ENCODE data around the gene MRPS12. TPM values are rescaled to one million over a fixed set of nuclear protein-coding genes. Genes with fewer than 3 reads are reported as not detected.
"Not testable (repeated sequence)": the region's sequence is repeated elsewhere in the genome, so short reads cannot be mapped to it uniquely, and the experiment has no call there.

Gene MRPS12
- total RNA-seq, 2 experiments from 2014 or later, result 36.7 to 47.5 TPM

- no peak for DNase-seq
- no peaks in the 10 kb centered on the region for H3K9me3 Mint-ChIP-seq
- ATAC-seq (ENCODE audit: low read depth), result peak; percentile 51
- H3K36me3 Mint-ChIP-seq, result no peaks in the 10 kb centered on the region
- no peak overlapping the region for H3K27ac Mint-ChIP-seq
- peaks cover 39% of the 10 kb centered on the region for H3K27me3 Mint-ChIP-seq
- POLR2A ChIA-PET, result interaction anchor here (0.6 kb wide), 1 partner anchor 10 kb away, joined by 4 read pairs; no protein-coding TSS in a partner anchor
- H3K4me3 Mint-ChIP-seq, result peak overlapping the region; percentile 12
- peaks cover 9% of the 10 kb centered on the region for H3K4me1 Mint-ChIP-seq
These were observed 21.8 kb downstream of the MRPS12 start for GRCh38 chr19:38952395-38953165.

DNA sequence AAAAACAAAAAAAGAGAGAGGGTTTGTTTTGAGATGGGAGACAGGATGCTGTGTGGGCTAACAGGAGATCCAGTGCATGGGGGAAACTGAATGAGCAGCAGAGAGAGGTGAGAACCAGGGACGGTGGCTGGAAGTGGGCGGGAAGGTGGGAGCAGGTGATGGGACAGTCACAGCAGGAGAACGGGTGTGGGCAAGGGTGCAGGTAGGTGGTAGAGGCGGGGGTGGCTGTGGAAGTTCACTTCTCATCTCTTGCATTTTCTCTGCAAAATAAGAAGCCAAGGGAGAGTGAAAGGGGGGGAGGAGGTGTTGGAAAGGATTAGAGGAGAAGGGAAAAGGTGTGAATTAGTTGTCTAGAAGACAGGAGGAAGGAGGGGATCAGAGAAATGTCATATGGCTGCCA, 22.9 kb downstream of the MRPS12 start:
- POLR2A ChIA-PET, result interaction anchor here (0.6 kb wide), 2 partner anchors 319 to 551 kb away, joined by 3 read pairs; no protein-coding TSS in a partner anchor

DNA sequence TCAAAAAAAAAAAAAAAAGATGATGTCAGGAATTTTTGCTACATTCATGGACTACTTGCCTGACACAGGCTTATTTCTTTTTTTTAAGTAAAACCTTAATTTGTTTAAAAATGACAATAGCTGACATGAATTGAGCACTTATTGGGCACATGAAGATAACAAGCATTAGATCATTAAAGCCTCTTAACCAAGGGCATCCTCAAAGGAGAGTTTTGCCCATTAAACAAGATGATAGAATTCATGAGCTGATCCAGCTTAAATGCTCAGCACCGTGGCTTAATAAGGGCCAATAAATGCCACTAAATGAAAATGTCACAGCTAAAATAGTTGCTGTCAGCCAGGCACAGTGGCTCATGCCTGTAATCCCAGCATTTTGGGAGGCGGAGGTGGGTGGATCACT, 25.5 kb downstream of the MRPS12 start:
- Mint-ChIP-seq H3K4me1 (peaks cover 3% of the 10 kb centered on the region), H3K27ac (no peak overlapping the region), H3K9me3 (no peaks in the 10 kb centered on the region), H3K27me3 (peaks cover 21% of the 10 kb centered on the region), H3K36me3 (no peaks in the 10 kb centered on the region), H3K4me3 (no peak overlapping the region)
- ATAC-seq (ENCODE audit: low read depth) (no peak), DNase-seq (no peak)
- POLR2A ChIA-PET, result no interaction called here

More for the DNA sequence above, 22.9 kb downstream of the MRPS12 start:
- peaks cover 9% of the 10 kb centered on the region for H3K4me1 Mint-ChIP-seq
- ATAC-seq (ENCODE audit: low read depth) (no peak), DNase-seq (no peak)
- no peak overlapping the region for H3K4me3 Mint-ChIP-seq
- no peaks in the 10 kb centered on the region for H3K36me3 Mint-ChIP-seq
- H3K9me3 Mint-ChIP-seq, result no peaks in the 10 kb centered on the region
- H3K27me3 Mint-ChIP-seq, result peaks cover 39% of the 10 kb centered on the region
- H3K27ac Mint-ChIP-seq, result no peak overlapping the region

GRCh38 chr19:38958301-38958700, 27.6 kb downstream of the MRPS12 start:
- POLR2A ChIA-PET, result interaction anchor here (0.7 kb wide), 2 partner anchors 292 to 664 kb away, joined by 4 to 5 read pairs; no protein-coding TSS in a partner anchor

GRCh38 chr19:38959618-38960017, 28.9 kb downstream of the MRPS12 start:
- Mint-ChIP-seq H3K27ac (no peak overlapping the region), H3K27me3 (peaks cover 9% of the 10 kb centered on the region), H3K36me3 (no peaks in the 10 kb centered on the region), H3K4me3 (no peak overlapping the region), H3K9me3 (no peaks in the 10 kb centered on the region), H3K4me1 (peaks cover 3% of the 10 kb centered on the region)
- POLR2A ChIA-PET, result interaction anchor here (1.2 kb wide), 1 partner anchor 24 kb away, joined by 4 read pairs; no protein-coding TSS in a partner anchor
- ATAC-seq (ENCODE audit: low read depth) (no peak), DNase-seq (no peak)

More at GRCh38 chr19:38958301-38958700, 27.6 kb downstream of the MRPS12 start:
- H3K27ac Mint-ChIP-seq, result no peak overlapping the region
- ATAC-seq (ENCODE audit: low read depth), result no peak
- no peaks in the 10 kb centered on the region for H3K36me3 Mint-ChIP-seq
- H3K27me3 Mint-ChIP-seq, result peaks cover 16% of the 10 kb centered on the region
- H3K4me1 Mint-ChIP-seq, result peaks cover 3% of the 10 kb centered on the region
- no peaks in the 10 kb centered on the region for H3K9me3 Mint-ChIP-seq
- H3K4me3 Mint-ChIP-seq, result no peak overlapping the region
- DNase-seq, result no peak

GRCh38 chr19:38964738-38965137, 34.0 kb downstream of the MRPS12 start:
- Mint-ChIP-seq H3K36me3 (no peaks in the 10 kb centered on the region), H3K27ac (no peak overlapping the region), H3K4me3 (no peak overlapping the region), H3K27me3 (peaks cover 16% of the 10 kb centered on the region), H3K9me3 (no peaks in the 10 kb centered on the region), H3K4me1 (peaks cover 3% of the 10 kb centered on the region)
- ATAC-seq (ENCODE audit: low read depth) (no peak), DNase-seq (no peak)
- POLR2A ChIA-PET, result no interaction called here

DNA sequence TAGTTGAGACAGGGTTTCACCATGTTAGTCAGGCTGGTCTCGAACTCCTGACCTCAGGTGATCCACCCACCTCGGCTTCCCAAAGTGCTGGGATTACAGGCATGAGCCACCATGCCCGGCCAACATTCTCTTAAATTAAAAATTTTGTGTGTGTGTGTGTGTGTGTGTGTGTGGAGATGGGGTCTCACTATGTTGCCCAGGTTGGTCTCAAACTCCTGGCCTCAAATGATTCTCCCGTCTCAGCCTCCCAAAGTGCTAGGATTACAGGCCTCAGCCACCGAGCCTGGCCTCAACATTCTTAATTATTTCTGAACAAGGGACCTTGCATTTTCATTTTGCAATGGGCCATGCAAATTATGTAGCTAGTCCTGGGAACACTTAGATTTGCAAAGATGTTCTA, 35.4 kb downstream of the MRPS12 start:
- H3K9me3 Mint-ChIP-seq; H3K4me3 Mint-ChIP-seq; POLR2A ChIA-PET; H3K27ac Mint-ChIP-seq; H3K4me1 Mint-ChIP-seq; H3K36me3 Mint-ChIP-seq; DNase-seq; ATAC-seq (ENCODE audit: low read depth): not testable (repeated sequence)
- H3K27me3 Mint-ChIP-seq, result peaks cover 22% of the 10 kb centered on the region

GRCh38 chr19:38970664-38971532, 40.2 kb downstream of the MRPS12 start:
- no peaks in the 10 kb centered on the region for H3K36me3 Mint-ChIP-seq
- ATAC-seq (ENCODE audit: low read depth) (no peak), DNase-seq (no peak)
- H3K27me3 Mint-ChIP-seq, result peaks cover 30% of the 10 kb centered on the region
- no peak overlapping the region for H3K4me3 Mint-ChIP-seq
- POLR2A ChIA-PET, result interaction anchor here (0.7 kb wide), 1 partner anchor 9 kb away, joined by 4 read pairs; no protein-coding TSS in a partner anchor
- H3K27ac Mint-ChIP-seq, result no peak overlapping the region
- no peaks in the 10 kb centered on the region for H3K9me3 Mint-ChIP-seq
- H3K4me1 Mint-ChIP-seq, result peaks cover under 1% of the 10 kb centered on the region

DNA sequence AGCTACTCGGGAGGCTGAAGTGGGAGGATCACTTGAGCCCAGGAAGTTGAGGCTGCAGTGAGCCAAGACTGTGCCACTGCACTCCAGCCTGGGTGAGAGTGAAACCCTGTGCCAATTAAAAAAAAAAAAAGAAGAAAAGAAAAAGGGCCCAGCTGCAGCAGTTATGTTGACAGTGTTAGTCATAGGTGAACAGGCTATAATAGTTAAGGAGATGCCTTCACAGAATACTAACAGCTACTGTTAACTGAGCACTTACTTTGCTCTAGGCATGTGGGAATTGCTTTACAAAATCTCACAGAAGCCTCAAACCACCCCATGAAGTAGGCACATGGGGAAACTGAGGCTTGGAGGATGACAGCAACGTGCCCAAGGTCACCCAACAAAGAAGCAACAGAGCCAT, 40.9 kb downstream of the MRPS12 start:
- peaks cover 33% of the 10 kb centered on the region for H3K27me3 Mint-ChIP-seq

GRCh38 chr19:38974624-38975213, 44.0 kb downstream of the MRPS12 start:
- no peaks in the 10 kb centered on the region for H3K9me3 Mint-ChIP-seq
- POLR2A ChIA-PET, result no interaction called here
- no peaks in the 10 kb centered on the region for H3K36me3 Mint-ChIP-seq
- H3K4me3 Mint-ChIP-seq, result peak overlapping the region; percentile 16
- peaks cover 6% of the 10 kb centered on the region for H3K4me1 Mint-ChIP-seq
- peaks cover 34% of the 10 kb centered on the region for H3K27me3 Mint-ChIP-seq
- DNase-seq (no peak), ATAC-seq (ENCODE audit: low read depth) (no peak)
- H3K27ac Mint-ChIP-seq, result no peak overlapping the region

More for the DNA sequence above, 40.9 kb downstream of the MRPS12 start:
- ATAC-seq (ENCODE audit: low read depth) (no peak), DNase-seq (no peak)
- H3K4me1 Mint-ChIP-seq, result peaks cover 2% of the 10 kb centered on the region
- H3K36me3 Mint-ChIP-seq, result no peaks in the 10 kb centered on the region
- H3K27ac Mint-ChIP-seq, result no peak overlapping the region
- POLR2A ChIA-PET, result no interaction called here
- H3K9me3 Mint-ChIP-seq, result no peaks in the 10 kb centered on the region
- H3K4me3 Mint-ChIP-seq, result no peak overlapping the region

DNA sequence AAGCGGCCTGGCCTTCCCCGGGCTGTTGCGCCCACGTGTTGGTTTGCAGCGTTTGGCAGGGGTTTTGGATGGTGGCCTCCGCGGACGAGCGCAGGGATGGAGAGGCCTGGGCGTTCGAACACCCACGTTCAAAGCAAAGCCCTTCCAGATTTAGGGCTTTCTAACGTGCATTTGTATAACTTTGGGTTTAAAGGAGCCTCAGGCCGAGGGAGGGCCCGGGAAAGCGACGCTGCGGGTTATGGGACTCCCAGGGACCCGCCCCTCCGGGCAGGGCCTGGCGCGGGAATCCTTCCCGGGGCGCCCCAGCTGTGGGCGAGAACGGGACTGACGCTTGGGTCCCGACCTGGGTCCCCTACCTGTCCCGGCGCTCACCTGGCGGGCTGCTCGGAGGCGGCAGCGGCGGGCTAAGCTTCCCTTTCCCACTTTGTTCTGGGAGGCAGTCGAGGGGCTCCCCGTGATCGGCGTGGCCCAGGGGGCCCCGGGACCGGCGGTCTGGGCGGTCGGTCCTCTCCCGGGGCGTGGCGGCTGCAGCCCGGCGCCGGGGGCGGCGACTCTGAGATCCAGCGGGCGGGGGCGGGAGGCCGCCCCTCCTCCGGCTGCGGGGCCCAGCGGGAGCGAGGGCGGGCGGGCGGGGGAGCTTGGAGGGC, 44.6 kb downstream of the MRPS12 start, which contains the start of gene FBXO17:
TSS of gene FBXO17 (minus strand) at position 529 of the 647 bp plus-strand sequence. CDS start 25,423 bp downstream, outside the sequence.
- peaks cover under 1% of the 10 kb centered on the region for H3K9me3 Mint-ChIP-seq
- POLR2A ChIA-PET, result no interaction called here
- H3K27ac Mint-ChIP-seq, result no peak within 1 kb of the TSS
- H3K27me3 Mint-ChIP-seq, result peaks cover 31% of the 10 kb centered on the region
- H3K4me3 Mint-ChIP-seq, result peak within 1 kb of the TSS; percentile 44
- peaks cover 6% of the 10 kb centered on the region for H3K4me1 Mint-ChIP-seq
- no peaks in the 10 kb centered on the region for H3K36me3 Mint-ChIP-seq
- ATAC-seq (ENCODE audit: low read depth) (no peak), DNase-seq (no peak)

- POLR2A ChIA-PET, result no interaction called here
- Mint-ChIP-seq H3K36me3 (no peaks in the 10 kb centered on the region), H3K4me3 (peak overlapping the region; percentile 44), H3K9me3 (peaks cover 5% of the 10 kb centered on the region), H3K4me1 (peaks cover 6% of the 10 kb centered on the region), H3K27ac (no peak overlapping the region), H3K27me3 (peaks cover 33% of the 10 kb centered on the region)
- ATAC-seq (ENCODE audit: low read depth) (no peak), DNase-seq (no peak)
These were observed 45.1 kb downstream of the MRPS12 start for GRCh38 chr19:38975861-38976271.
